Erythroblast (primary cell): ENCODE measurements around the gene TMPRSS11F.

Source experiments
- GATA1 ChIP-seq: IDR thresholded peaks from 2 replicates; pipeline ENCODE4 v1.6.1; 2011; ENCODE audit warnings: low read depth, mild to moderate bottlenecking, control low read depth, low read length, moderate library complexity
- POLR2A ChIP-seq: IDR thresholded peaks from 2 replicates; pipeline ENCODE4 v1.6.1; 2011; ENCODE audit warnings: mild to moderate bottlenecking, low read length

GRCh38 chr4:68152411-68152810 is 22.7 kb upstream of the TMPRSS11F start:
- TF ChIP-seq POLR2A (no peak), GATA1 (no peak)
